SU-DHL-6 (cell line): ENCODE results near the gene NVL.

Experiments used
- CTCF ChIP-seq: fragments of 200-600 bp; sonication (generic); IDR thresholded peaks from one replicate; pipeline ENCODE4 v1.5.1; 2017; ENCODE audit warnings: antibody characterized with exemption, mild to moderate bottlenecking, low read length, moderate library complexity; ENCODE audit not compliant: insufficient read depth, poor library complexity, severe bottlenecking
- EZH2phosphoT487 ChIP-seq: fragments of 200-600 bp; sonication (generic), shearing (Covaris generic); conservative IDR thresholded peaks from 2 replicates; pipeline ENCODE4 v1.6.1; 2018; ENCODE audit warnings: mild to moderate bottlenecking, antibody characterized with exemption, low read length, moderate library complexity, mixed read lengths

- TF ChIP-seq CTCF (no peak), EZH2phosphoT487 (no peak)
Measured at GRCh38 chr1:224196813-224197600, 133.0 kb downstream of the NVL start.
